Subcutaneous adipose tissue (tissue), 4 donors: ENCODE results near the gene SGMS1. TPM values are rescaled to one million over a fixed set of nuclear protein-coding genes. Genes with fewer than 3 reads are reported as not detected.

ENCODE experiments used
- CTCF ChIP-seq: fragments of 450-650 bp; IDR thresholded peaks from one replicate; pipeline ENCODE4 v1.5.1; 2016; ENCODE audit warnings: low read depth, mild to moderate bottlenecking, control low read depth, antibody characterized with exemption, moderate library complexity
- total RNA-seq, 4 donors: library from RNA; depleted of rRNA; stranded (reverse); fragments of >200 nt; gene quantifications; one replicate each; pipeline ENCODE4 v1.1.0, GENCODE V29; 2016

SGMS1 gene
- total RNA-seq, 4 donors from 2014 or later, result 63.9 to 117 (median 87.4) TPM

GRCh38 chr10:50312464-50313437 is 311.0 kb downstream of the SGMS1 start:
- TF ChIP-seq CTCF, result no peak

GRCh38 chr10:50310560-50311174 is 313.1 kb downstream of the SGMS1 start:
- no peak for TF ChIP-seq CTCF

- no peak for TF ChIP-seq CTCF
Measured at GRCh38 chr10:50309342-50309741, 314.4 kb downstream of the SGMS1 start.

- no peak for TF ChIP-seq CTCF
Measured at GRCh38 chr10:50304660-50305059, 319.1 kb downstream of the SGMS1 start.

GRCh38 chr10:50299948-50300669 is 323.6 kb downstream of the SGMS1 start:
- no peak for TF ChIP-seq CTCF

GRCh38 chr10:50295367-50295766 is 328.4 kb downstream of the SGMS1 start:
- TF ChIP-seq CTCF, result no peak

GRCh38 chr10:50294582-50294981 is 329.2 kb downstream of the SGMS1 start:
- no peak for TF ChIP-seq CTCF
